Neural progenitor cell (in vitro differentiated cells): ENCODE measurements around the gene KCNIP1.

Source experiments
- EZH2 ChIP-seq: fragments of 200-600 bp; sonication (generic); IDR thresholded peaks from 2 replicates; pipeline ENCODE4 v1.6.1; 2017; ENCODE audit warnings: antibody characterized with exemption, mild to moderate bottlenecking, moderate library complexity
- EZH2phosphoT487 ChIP-seq: fragments of 200-600 bp; sonication (generic); IDR thresholded peaks from 2 replicates; pipeline ENCODE4 v1.6.1; 2017; ENCODE audit warnings: antibody characterized with exemption
- TF ChIP-seq, protein P1 (sequence below): fragments of 200-600 bp; sonication (generic); IDR thresholded peaks from 2 replicates; pipeline ENCODE4 v1.5.1; 2017; ENCODE audit warnings: antibody characterized with exemption, mild to moderate bottlenecking

DNA sequence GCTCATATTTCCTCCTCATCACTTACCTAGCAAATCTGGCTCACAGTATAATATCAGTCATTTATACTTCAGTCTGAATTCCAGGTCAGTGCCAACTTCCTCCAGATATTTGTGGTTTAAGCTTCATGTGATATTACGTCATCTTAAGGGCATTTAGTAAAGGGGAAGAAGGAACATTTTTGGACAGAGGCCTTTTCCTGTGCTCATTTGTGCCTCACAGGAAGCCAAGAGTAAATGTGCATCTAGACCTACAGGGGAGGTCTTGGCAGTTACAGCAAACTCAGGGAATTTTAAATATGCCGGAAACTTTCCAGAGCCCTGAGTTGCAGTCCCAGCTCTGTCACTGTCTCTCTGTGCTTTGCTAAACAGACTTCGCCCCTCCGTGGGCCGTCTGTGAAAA is 12.3 kb upstream of the KCNIP1 start:
- TF ChIP-seq EZH2 (no peak), EZH2phosphoT487 (no peak)
- TF ChIP-seq, protein P1, sequence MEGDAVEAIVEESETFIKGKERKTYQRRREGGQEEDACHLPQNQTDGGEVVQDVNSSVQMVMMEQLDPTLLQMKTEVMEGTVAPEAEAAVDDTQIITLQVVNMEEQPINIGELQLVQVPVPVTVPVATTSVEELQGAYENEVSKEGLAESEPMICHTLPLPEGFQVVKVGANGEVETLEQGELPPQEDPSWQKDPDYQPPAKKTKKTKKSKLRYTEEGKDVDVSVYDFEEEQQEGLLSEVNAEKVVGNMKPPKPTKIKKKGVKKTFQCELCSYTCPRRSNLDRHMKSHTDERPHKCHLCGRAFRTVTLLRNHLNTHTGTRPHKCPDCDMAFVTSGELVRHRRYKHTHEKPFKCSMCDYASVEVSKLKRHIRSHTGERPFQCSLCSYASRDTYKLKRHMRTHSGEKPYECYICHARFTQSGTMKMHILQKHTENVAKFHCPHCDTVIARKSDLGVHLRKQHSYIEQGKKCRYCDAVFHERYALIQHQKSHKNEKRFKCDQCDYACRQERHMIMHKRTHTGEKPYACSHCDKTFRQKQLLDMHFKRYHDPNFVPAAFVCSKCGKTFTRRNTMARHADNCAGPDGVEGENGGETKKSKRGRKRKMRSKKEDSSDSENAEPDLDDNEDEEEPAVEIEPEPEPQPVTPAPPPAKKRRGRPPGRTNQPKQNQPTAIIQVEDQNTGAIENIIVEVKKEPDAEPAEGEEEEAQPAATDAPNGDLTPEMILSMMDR, result no peak
